ENCODE data around the gene PARP12.

- TF ChIP-seq POLR2A (IDR thresholded peaks at IDR 0.05) (no peak), CTCF (IDR thresholded peaks at IDR 0.05) (no peak), EP300 (IDR thresholded peaks at IDR 0.05) (no peak)
Observed at GRCh38 chr7:140053812-140054539, 8.8 kb downstream of the PARP12 start.

All from ovary (tissue), 3 donors.